ENCODE measurements around the gene TMF1.

Gene TMF1

GRCh38 chr3:68977486-68978167 is 74.5 kb downstream of the TMF1 start:
- no peak for DNase-seq (ENCODE audit: low read depth in 2 of 2)

- DNase-seq (ENCODE audit: low read depth in 2 of 2), result no peak
Observed at GRCh38 chr3:68974711-68975110, 77.4 kb downstream of the TMF1 start.

GRCh38 chr3:68973639-68974038 is 78.5 kb downstream of the TMF1 start:
- DNase-seq (ENCODE audit: low read depth in 2 of 2), result no peak

- DNase-seq (ENCODE audit: low read depth in 2 of 2), result peak in 1 of 2 donors; percentile 10
Observed at GRCh38 chr3:68972358-68972979, 79.7 kb downstream of the TMF1 start.
